GM12892 (cell line): ENCODE measurements around the gene KCNJ1.

Source experiments
- POLR2A ChIP-seq: IDR thresholded peaks from 2 replicates; pipeline ENCODE4 v1.6.1; 2011; ENCODE audit warnings: low read depth, low read length, control low read depth
- POLR2AphosphoS5 ChIP-seq: IDR thresholded peaks from 2 replicates; pipeline ENCODE4 v1.6.1; 2011; ENCODE audit warnings: low read depth, low read length, control low read depth
- TAF1 ChIP-seq: IDR thresholded peaks from 2 replicates; pipeline ENCODE4 v1.6.1; 2011; ENCODE audit warnings: low read depth, mild to moderate bottlenecking, control low read depth, low read length, borderline replicate concordance

- TF ChIP-seq TAF1 (no peak), POLR2A (no peak), POLR2AphosphoS5 (no peak)
Observed at GRCh38 chr11:128790196-128790595, 76.9 kb downstream of the KCNJ1 start.
